PC-3 (cell line): ENCODE measurements around the gene ANKRD53. TPM values are rescaled to one million over a fixed set of nuclear protein-coding genes. Genes with fewer than 3 reads are reported as not detected.

ENCODE experiments used
- ATAC-seq: fragments of 200-7000 bp; cut with Tn5 transposase; 2 replicates; pipeline ENCODE4 v1.9.1; 2020; ENCODE audit warnings: mild to moderate bottlenecking, moderate library complexity
- BruUV-seq: library from RNA; stranded (reverse); fragments of 400-500 nt; replicated peaks from 2 replicates; lab custom pipeline; 2021; lab: Mats Ljungman, UMichigan
- CTCF ChIA-PET: fragments of 300-600 bp; sonication (Branson Sonifier 250); formaldehyde crosslinking; loops from one replicate; lab custom pipeline; 2022; ENCODE audit warnings: antibody characterized with exemption; lab: Charles Lee
- POLR2A ChIA-PET: fragments of 300-600 bp; sonication (Branson Sonifier 250); formaldehyde crosslinking; loops from one replicate; lab custom pipeline; 2022; ENCODE audit warnings: antibody characterized with exemption; ENCODE audit not compliant: unreplicated experiment; lab: Charles Lee
- DNase-seq: peaks from one replicate; pipeline ENCODE4 v3.0.0-alpha.2; 2015
- H2AFZ ChIP-seq: fragments of 300-600 bp; sonication (generic); 2 replicates; pipeline ENCODE4 v1.6.0; 2016; ENCODE audit warnings: antibody characterized with exemption, low read length
- H3F3A ChIP-seq: fragments of 300-600 bp; sonication (generic); one replicate; pipeline ENCODE4 v1.6.0; 2017; ENCODE audit warnings: antibody characterized with exemption, low read length, control low read depth, mild to moderate bottlenecking; ENCODE audit not compliant: unreplicated experiment
- H3K27ac ChIP-seq: fragments of 300-600 bp; sonication (generic); 2 replicates; pipeline ENCODE4 v1.5.1; 2016; ENCODE audit warnings: mild to moderate bottlenecking, low read length
- H3K27me3 ChIP-seq: fragments of 300-600 bp; sonication (generic); 2 replicates; pipeline ENCODE4 v1.6.1; 2016; ENCODE audit warnings: low read length, mixed read lengths
- H3K36me3 ChIP-seq: fragments of 300-600 bp; sonication (generic); 2 replicates; pipeline ENCODE4 v1.6.1; 2016; ENCODE audit warnings: low read depth, mixed run types, low read length, mixed read lengths
- H3K4me1 ChIP-seq: fragments of 300-600 bp; sonication (generic); 2 replicates; pipeline ENCODE4 v1.5.1; 2016; ENCODE audit warnings: low read length; ENCODE audit not compliant: insufficient read depth
- H3K4me2 ChIP-seq: fragments of 300-600 bp; sonication (generic); 2 replicates; pipeline ENCODE4 v1.6.0; 2016; ENCODE audit warnings: low read length
- H3K4me3 ChIP-seq: fragments of 300-600 bp; sonication (generic); 2 replicates; pipeline ENCODE4 v1.5.1; 2016; ENCODE audit warnings: mild to moderate bottlenecking, low read length, mixed read lengths
- H3K79me2 ChIP-seq: fragments of 300-600 bp; sonication (generic); 2 replicates; pipeline ENCODE4 v1.6.1; 2017; ENCODE audit warnings: low read length, mixed read lengths
- H3K9ac ChIP-seq: fragments of 300-600 bp; sonication (generic); 2 replicates; pipeline ENCODE4 v1.6.0; 2016; ENCODE audit warnings: mild to moderate bottlenecking, low read length
- H3K9me2 ChIP-seq: fragments of 300-600 bp; sonication (generic); replicated peaks from 2 replicates; pipeline ENCODE4 v1.6.1; 2016; ENCODE audit warnings: mixed run types, low read length, mixed read lengths
- H3K9me3 ChIP-seq: fragments of 300-600 bp; sonication (generic); 2 replicates; pipeline ENCODE4 v1.6.1; 2016; ENCODE audit warnings: low read length, mixed read lengths
- H4K20me1 ChIP-seq: fragments of 300-600 bp; sonication (generic); 2 replicates; pipeline ENCODE4 v1.6.1; 2016; ENCODE audit warnings: low read length, mixed read lengths
- CTCF ChIP-seq: fragments of 300-600 bp; sonication (generic); conservative IDR thresholded peaks from 2 replicates; pipeline ENCODE4 v1.5.1; 2017; ENCODE audit warnings: antibody characterized with exemption, low read depth, mild to moderate bottlenecking, low read length
- EZH2 ChIP-seq: fragments of 300-600 bp; sonication (generic); IDR thresholded peaks from one replicate; pipeline ENCODE4 v1.6.1; 2017; ENCODE audit warnings: antibody characterized with exemption, mild to moderate bottlenecking, low read length; ENCODE audit not compliant: unreplicated experiment
- EZH2phosphoT487 ChIP-seq: fragments of 300-600 bp; sonication (generic); IDR thresholded peaks from 2 replicates; pipeline ENCODE4 v1.6.1; 2018; ENCODE audit warnings: mild to moderate bottlenecking, antibody characterized with exemption, low read length, borderline replicate concordance
- intact Hi-C: fragments of 100-400 bp; cut with micrococcal nuclease; formaldehyde crosslinking; loops from 2 replicates; pipeline ENCODE4 v1.9.0; 2023
- total RNA-seq: library from RNA; depleted of rRNA; stranded (reverse); fragments of >200 nt; gene quantifications from 2 replicates; pipeline ENCODE4 v1.2.3, GENCODE V29; 2014

Gene ANKRD53
- total RNA-seq, 1 experiment from 2014 or later = not detected

DNA sequence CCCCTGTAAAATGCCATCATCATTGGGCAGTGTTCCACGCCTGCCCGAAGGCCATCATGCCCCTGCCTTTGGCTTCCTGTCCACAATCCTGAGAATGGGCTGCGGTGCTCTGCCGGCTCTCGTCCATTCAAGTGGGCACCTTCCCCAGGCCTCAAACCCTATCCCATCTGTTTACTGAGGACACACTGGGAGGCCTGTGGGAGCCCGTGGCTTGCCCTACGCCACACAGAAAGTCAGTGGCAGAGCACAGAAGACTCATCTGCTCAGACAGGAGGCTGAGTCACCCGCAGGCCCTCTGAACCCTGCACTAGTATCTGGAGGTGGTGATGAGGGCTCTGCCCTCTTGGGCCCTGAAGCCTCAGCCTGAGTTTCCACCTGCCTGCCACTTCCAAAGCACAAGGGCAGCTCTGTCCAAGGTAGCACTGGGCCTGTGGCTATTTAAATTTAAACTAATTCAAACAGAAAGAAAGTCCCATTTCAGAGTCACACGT, 19.1 kb upstream of the ANKRD53 start:
- no peak overlapping the region for H3K4me3 ChIP-seq
- no peak overlapping the region for H2AFZ ChIP-seq
- no peak overlapping the region for H3K4me2 ChIP-seq
- no peak for ATAC-seq
- H3K36me3 ChIP-seq = no peaks in the 10 kb centered on the region
- DNase-seq = no peak
- no peaks in the 10 kb centered on the region for H3K4me1 ChIP-seq
- no peaks in the 10 kb centered on the region for H3F3A ChIP-seq
- H3K9me3 ChIP-seq = no peaks in the 10 kb centered on the region
- H3K9ac ChIP-seq = no peak overlapping the region
- no peak overlapping the region for H3K27ac ChIP-seq
- no peak for TF ChIP-seq CTCF
- POLR2A ChIA-PET = no interaction called here
- CTCF ChIA-PET = no interaction called here
- no peaks in the 10 kb centered on the region for H3K79me2 ChIP-seq
- H3K9me2 ChIP-seq = no peaks in the 10 kb centered on the region
- intact Hi-C loops = no loop called here
- no peaks in the 10 kb centered on the region for H4K20me1 ChIP-seq
- peaks cover 20% of the 10 kb centered on the region for H3K27me3 ChIP-seq
- no TSS peak for BruUV-seq

DNA sequence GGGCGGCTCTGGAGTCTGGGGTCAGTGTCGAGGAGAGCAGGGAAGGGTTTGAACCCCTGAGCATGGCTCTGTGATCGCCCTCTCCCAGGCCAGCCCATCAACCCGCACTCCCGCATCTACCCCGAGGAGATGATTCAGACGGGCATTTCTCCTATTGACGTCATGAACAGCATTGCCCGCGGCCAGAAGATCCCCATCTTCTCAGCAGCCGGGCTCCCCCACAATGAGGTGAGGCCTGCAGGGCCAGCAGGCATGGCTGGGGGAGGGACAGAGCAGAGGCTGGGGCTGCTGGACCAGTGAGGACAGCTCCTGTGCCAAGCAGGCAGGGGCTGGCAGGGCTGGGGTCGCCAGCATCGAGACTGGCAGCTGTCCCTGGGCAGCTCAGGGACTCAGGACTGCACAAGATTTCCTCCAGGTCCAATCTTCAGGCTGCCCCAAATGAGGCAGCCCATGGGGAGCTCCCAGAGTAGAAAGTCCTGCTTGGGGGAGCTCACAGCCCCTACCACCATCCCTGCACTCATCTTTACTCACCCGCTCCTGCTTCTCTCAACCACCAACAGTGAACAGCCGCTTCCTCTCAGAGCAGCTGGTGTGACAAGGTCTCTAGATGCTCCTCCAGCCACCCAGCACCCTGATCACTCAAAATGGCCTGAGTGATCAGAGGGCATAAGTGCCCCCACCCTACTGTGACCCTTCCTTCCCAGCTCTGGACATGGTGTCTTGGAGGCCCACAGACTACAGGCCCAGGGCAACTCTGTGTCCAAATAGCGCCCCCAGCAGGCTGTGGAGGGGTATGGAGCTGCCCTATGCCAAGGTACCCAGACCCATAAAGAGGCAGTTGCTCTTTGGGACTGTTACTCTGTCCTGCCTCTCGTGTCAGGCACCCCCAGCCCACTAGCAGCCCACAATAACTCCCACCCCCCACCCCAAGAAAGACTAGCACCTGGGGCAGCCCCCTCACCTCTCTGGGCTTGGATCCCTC, 18.3 kb upstream of the ANKRD53 start:
- DNase-seq (no peak), ATAC-seq (no peak)
- ChIA-PET CTCF (no interaction called here), POLR2A (no interaction called here)
- Histone ChIP-seq H3K27ac (no peak overlapping the region), H3K27me3 (peaks cover 12% of the 10 kb centered on the region), H3K4me3 (no peak overlapping the region), H3K9me3 (no peaks in the 10 kb centered on the region), H4K20me1 (no peaks in the 10 kb centered on the region), H3K79me2 (no peaks in the 10 kb centered on the region), H3K9ac (no peak overlapping the region), H3K4me1 (no peaks in the 10 kb centered on the region), H3F3A (no peaks in the 10 kb centered on the region), H3K9me2 (no peaks in the 10 kb centered on the region), H3K4me2 (no peak overlapping the region), H3K36me3 (no peaks in the 10 kb centered on the region), H2AFZ (no peak overlapping the region)
- BruUV-seq = no TSS peak
- TF ChIP-seq EZH2 (no peak), CTCF (peak; percentile 44; the same call in 1 of the 2 replicates), EZH2phosphoT487 (no peak)
- intact Hi-C loops = no loop called here
